Panc1 (cell line): ENCODE measurements around the gene PITX2. TPM values are rescaled to one million over a fixed set of nuclear protein-coding genes. Genes with fewer than 3 reads are reported as not detected.

Experiments
- ATAC-seq: fragments of 200-7000 bp; cut with Tn5 transposase; 2 replicates; pipeline ENCODE4 v1.9.1; 2020; ENCODE audit warnings: mild to moderate bottlenecking, moderate library complexity
- BruUV-seq: library from RNA; stranded (reverse); fragments of 400-500 nt; replicated peaks from 2 replicates; lab custom pipeline; 2021; lab: Mats Ljungman, UMichigan
- CTCF ChIA-PET: fragments of 300-600 bp; sonication (Branson Sonifier 250); formaldehyde crosslinking; loops from one replicate; lab custom pipeline; 2022; ENCODE audit warnings: antibody characterized with exemption; lab: Charles Lee
- POLR2A ChIA-PET: fragments of 300-600 bp; sonication (Branson Sonifier 250); formaldehyde crosslinking; loops from one replicate; lab custom pipeline; 2022; ENCODE audit warnings: antibody characterized with exemption; lab: Charles Lee
- DNase-seq: peaks from one replicate; pipeline ENCODE4 v3.0.0-alpha.2; 2010; ENCODE audit warnings: low read depth, low spot score
- H3K27ac ChIP-seq: 2 replicates; pipeline ENCODE4 v1.5.1; 2011; ENCODE audit warnings: mild to moderate bottlenecking, low read length, inconsistent platforms
- H3K27me3 ChIP-seq: fragments of 200-500 bp; sonication (Bioruptor generic); 2 replicates; pipeline ENCODE4 v1.6.0; 2014; ENCODE audit warnings: low read length, inconsistent platforms; ENCODE audit not compliant: control insufficient read depth, insufficient read depth
- H3K36me3 ChIP-seq: fragments of 200-500 bp; sonication (Bioruptor generic); 2 replicates; pipeline ENCODE4 v1.5.1; 2014; ENCODE audit warnings: inconsistent platforms, mild to moderate bottlenecking, low read length, moderate library complexity; ENCODE audit not compliant: control insufficient read depth, insufficient read depth
- H3K4me1 ChIP-seq: 2 replicates; pipeline ENCODE4 v1.5.1; 2011; ENCODE audit warnings: inconsistent platforms, mild to moderate bottlenecking, low read length, moderate library complexity; ENCODE audit not compliant: control insufficient read depth, insufficient read depth
- H3K4me3 ChIP-seq, 2 experiments: 2 replicates each; pipeline ENCODE4 v1.5.1; 2011 to 2012; ENCODE audit warnings: low read depth in 2 of 2, low read length in 2 of 2, mild to moderate bottlenecking in 2 of 2, inconsistent platforms in 1 of 2, moderate library complexity in 1 of 2
- H3K9me3 ChIP-seq: fragments of 200-500 bp; sonication (Bioruptor generic); 2 replicates; pipeline ENCODE4 v1.5.1; 2014; ENCODE audit warnings: low read depth, mild to moderate bottlenecking, inconsistent platforms, low read length, moderate library complexity; ENCODE audit not compliant: control insufficient read depth, insufficient read depth
- POLR2AphosphoS5 ChIP-seq: IDR thresholded peaks from 2 replicates; pipeline ENCODE4 v1.6.1; 2012; ENCODE audit warnings: mild to moderate bottlenecking, low read depth, low read length, moderate library complexity
- SIN3A ChIP-seq: IDR thresholded peaks from 2 replicates; pipeline ENCODE4 v1.6.1; 2012; ENCODE audit warnings: low read depth, mild to moderate bottlenecking, low read length, moderate library complexity, borderline replicate concordance; ENCODE audit not compliant: insufficient read depth
- TCF7L2 ChIP-seq: IDR thresholded peaks from 2 replicates; pipeline ENCODE4 v1.6.1; 2011; ENCODE audit warnings: mild to moderate bottlenecking, low read depth, low read length, inconsistent platforms
- in situ Hi-C: cut with HindIII; loops from 2 replicates; pipeline ENCODE4 v1.10.0; 2016; ENCODE audit warnings: low sequenced_read_pairs, low pct_unique_long_range_greater_than_20kb
- intact Hi-C: fragments of 100-400 bp; cut with micrococcal nuclease; formaldehyde crosslinking; loops from one replicate; pipeline ENCODE4 v1.10.0; 2022; ENCODE audit not compliant: unreplicated experiment
- total RNA-seq: library from RNA; stranded (reverse); gene quantifications from one replicate; pipeline ENCODE4 v1.2.1, GENCODE V29; 2021; ENCODE audit not compliant: unreplicated experiment
- TF ChIP-seq, protein P1 (sequence below): fragments of 450-650 bp; IDR thresholded peaks from 2 replicates; pipeline ENCODE4 v1.5.1; 2017; ENCODE audit warnings: mild to moderate bottlenecking
- TF ChIP-seq, protein P2 (sequence below), 2 experiments: IDR thresholded peaks; 2 replicates each; pipeline ENCODE4 v1.6.1; 2011 to 2012; ENCODE audit warnings: low read depth in 2 of 2, control low read depth in 1 of 2, low read length in 1 of 2, mild to moderate bottlenecking in 1 of 2, moderate library complexity in 1 of 2; ENCODE audit not compliant: insufficient read depth in 1 of 2

The PITX2 gene
- total RNA-seq, 1 experiment from 2014 or later, result 0.44 TPM

DNA sequence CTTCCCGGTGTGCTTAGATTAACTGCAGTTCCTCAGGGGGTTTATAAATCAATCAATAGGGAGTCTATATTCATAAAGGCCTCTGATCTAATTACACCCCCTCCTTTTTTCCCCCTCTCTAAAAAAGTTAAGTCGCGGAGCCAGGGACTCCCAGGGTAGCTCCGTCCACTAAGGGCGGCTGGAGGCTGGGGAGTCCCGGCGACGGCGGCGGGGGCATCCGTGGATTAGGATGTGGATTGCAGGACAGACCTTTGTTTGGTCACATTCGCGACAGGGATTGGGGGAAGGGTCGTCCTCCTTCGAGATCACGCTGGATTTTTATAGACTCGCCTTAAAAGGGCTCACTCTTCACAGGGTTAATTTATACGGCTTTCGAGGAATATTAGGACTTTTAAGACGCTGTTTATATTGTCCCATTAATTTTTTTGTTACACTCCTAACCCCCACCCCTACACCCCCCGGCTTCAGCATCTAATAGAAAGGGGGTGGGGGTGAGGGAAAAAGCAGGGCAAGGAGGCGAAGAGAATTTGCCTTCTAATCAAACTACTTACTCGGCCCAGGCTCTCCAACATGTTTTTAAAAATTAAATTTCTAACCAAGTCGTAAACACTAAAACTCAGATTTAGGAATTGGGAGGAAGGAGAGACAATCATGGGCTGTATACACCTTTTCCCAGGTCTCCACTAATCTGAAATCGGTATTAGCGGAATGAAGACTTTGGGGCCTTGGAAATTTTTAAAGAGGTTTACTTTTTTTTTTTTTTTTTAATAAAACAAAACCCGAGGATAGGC is 8.5 kb downstream of the PITX2 start:
- no peak for DNase-seq
- TF ChIP-seq, protein P1, sequence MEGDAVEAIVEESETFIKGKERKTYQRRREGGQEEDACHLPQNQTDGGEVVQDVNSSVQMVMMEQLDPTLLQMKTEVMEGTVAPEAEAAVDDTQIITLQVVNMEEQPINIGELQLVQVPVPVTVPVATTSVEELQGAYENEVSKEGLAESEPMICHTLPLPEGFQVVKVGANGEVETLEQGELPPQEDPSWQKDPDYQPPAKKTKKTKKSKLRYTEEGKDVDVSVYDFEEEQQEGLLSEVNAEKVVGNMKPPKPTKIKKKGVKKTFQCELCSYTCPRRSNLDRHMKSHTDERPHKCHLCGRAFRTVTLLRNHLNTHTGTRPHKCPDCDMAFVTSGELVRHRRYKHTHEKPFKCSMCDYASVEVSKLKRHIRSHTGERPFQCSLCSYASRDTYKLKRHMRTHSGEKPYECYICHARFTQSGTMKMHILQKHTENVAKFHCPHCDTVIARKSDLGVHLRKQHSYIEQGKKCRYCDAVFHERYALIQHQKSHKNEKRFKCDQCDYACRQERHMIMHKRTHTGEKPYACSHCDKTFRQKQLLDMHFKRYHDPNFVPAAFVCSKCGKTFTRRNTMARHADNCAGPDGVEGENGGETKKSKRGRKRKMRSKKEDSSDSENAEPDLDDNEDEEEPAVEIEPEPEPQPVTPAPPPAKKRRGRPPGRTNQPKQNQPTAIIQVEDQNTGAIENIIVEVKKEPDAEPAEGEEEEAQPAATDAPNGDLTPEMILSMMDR, result no peak
- TF ChIP-seq TCF7L2 (no peak), POLR2AphosphoS5 (no peak), SIN3A (no peak)
- TF ChIP-seq, protein P2, sequence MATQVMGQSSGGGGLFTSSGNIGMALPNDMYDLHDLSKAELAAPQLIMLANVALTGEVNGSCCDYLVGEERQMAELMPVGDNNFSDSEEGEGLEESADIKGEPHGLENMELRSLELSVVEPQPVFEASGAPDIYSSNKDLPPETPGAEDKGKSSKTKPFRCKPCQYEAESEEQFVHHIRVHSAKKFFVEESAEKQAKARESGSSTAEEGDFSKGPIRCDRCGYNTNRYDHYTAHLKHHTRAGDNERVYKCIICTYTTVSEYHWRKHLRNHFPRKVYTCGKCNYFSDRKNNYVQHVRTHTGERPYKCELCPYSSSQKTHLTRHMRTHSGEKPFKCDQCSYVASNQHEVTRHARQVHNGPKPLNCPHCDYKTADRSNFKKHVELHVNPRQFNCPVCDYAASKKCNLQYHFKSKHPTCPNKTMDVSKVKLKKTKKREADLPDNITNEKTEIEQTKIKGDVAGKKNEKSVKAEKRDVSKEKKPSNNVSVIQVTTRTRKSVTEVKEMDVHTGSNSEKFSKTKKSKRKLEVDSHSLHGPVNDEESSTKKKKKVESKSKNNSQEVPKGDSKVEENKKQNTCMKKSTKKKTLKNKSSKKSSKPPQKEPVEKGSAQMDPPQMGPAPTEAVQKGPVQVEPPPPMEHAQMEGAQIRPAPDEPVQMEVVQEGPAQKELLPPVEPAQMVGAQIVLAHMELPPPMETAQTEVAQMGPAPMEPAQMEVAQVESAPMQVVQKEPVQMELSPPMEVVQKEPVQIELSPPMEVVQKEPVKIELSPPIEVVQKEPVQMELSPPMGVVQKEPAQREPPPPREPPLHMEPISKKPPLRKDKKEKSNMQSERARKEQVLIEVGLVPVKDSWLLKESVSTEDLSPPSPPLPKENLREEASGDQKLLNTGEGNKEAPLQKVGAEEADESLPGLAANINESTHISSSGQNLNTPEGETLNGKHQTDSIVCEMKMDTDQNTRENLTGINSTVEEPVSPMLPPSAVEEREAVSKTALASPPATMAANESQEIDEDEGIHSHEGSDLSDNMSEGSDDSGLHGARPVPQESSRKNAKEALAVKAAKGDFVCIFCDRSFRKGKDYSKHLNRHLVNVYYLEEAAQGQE (IDR thresholded peaks at IDR 0.05; ENCODE audit: insufficient read depth in 1 of 2, low read depth in 2 of 2, low read length in 1 of 2), result no peak

DNA sequence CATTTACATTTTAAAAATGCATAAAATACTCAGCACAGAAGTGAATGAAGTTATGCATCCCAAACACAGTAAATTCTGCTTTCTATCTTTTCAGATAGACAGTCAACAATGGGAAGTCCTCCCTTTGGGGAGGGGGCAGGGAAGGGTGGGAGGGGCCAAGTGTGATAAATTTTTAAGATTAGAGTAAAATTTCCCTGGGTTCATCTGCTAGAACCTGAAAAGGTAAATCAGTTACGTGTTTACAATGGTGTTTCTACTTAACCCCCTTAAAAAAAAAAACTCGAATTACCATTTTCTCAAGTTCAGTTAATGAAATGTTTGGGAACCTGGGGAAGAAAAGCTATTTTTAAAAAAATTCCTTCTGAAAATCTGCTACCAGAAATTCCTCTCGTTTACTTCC is 9.1 kb downstream of the PITX2 start:
- no peaks in the 10 kb centered on the region for H3K27me3 ChIP-seq
- H3K9me3 ChIP-seq, result no peaks in the 10 kb centered on the region
- ATAC-seq (no peak), DNase-seq (no peak)
- no peaks in the 10 kb centered on the region for H3K36me3 ChIP-seq
- H3K4me3 ChIP-seq, result no peak overlapping the region
- H3K4me1 ChIP-seq, result no peaks in the 10 kb centered on the region
- intact Hi-C loops, result no loop called here
- TF ChIP-seq POLR2AphosphoS5 (no peak), TCF7L2 (no peak), SIN3A (no peak)
- TF ChIP-seq, protein P1, result no peak
- TF ChIP-seq, protein P2 (IDR thresholded peaks at IDR 0.05; ENCODE audit: insufficient read depth in 1 of 2, low read depth in 2 of 2, low read length in 1 of 2), result no peak
- in situ Hi-C loops, result no loop called here
- BruUV-seq, result no TSS peak
- POLR2A ChIA-PET, result no interaction called here
- no peak overlapping the region for H3K27ac ChIP-seq
- CTCF ChIA-PET, result no interaction called here

More for the DNA sequence above, 8.5 kb downstream of the PITX2 start:
- H3K4me3 ChIP-seq, result no peak overlapping the region
- H3K27ac ChIP-seq, result no peak overlapping the region
- BruUV-seq, result no TSS peak
- ChIA-PET POLR2A (no interaction called here), CTCF (no interaction called here)
- intact Hi-C loops (no loop called here), in situ Hi-C loops (no loop called here)
- H3K4me1 ChIP-seq, result no peaks in the 10 kb centered on the region
- no peaks in the 10 kb centered on the region for H3K9me3 ChIP-seq
- no peaks in the 10 kb centered on the region for H3K36me3 ChIP-seq
- no peak for ATAC-seq
- no peaks in the 10 kb centered on the region for H3K27me3 ChIP-seq
